Measurements from ENCODE around the gene EDDM13. TPM values are rescaled to one million over a fixed set of nuclear protein-coding genes. Genes with fewer than 3 reads are reported as not detected.

EDDM13 gene, protein sequence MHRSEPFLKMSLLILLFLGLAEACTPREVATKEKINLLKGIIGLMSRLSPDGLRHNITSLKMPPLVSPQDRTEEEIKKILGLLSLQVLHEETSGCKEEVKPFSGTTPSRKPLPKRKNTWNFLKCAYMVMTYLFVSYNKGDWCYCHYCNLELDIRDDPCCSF
- total RNA-seq (2022; extraction: Qiagen RNA extraction; ENCODE audit: low read depth): not detected in 5 replicates

DNA sequence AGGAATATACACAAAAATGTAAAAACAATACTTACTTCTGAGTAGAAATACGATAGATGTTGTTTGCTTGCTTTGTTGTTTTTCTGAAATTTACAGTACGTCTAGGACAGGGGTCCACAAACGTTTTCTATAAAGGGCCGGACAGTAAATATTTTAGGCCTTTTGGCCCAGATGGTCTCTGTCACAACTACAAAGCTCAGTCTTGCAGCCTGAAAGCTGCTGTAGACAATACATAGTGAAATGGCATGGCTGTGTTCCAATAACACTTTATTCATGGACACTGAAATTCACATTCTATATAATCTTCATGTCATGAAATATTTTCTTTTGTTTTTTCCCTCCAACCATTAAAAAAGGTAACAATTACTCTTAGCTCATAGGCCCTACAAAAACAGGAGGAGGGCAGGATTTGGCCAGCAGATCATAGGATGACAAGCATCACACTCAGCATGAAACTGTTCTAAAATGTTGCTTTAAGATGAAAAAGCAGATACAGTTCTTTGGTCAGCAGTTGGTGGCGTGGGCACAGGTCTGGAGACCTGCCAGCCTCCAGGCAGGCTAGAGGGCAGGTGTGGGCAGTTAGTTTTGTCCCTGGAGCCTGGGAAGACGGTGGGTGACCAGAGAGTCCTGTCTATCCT, at the start of gene EDDM13:
Gene EDDM13 (plus strand): TSS at position 588 of the 638 bp plus-strand sequence. CDS start 87 bp downstream, outside the sequence.

DNA sequence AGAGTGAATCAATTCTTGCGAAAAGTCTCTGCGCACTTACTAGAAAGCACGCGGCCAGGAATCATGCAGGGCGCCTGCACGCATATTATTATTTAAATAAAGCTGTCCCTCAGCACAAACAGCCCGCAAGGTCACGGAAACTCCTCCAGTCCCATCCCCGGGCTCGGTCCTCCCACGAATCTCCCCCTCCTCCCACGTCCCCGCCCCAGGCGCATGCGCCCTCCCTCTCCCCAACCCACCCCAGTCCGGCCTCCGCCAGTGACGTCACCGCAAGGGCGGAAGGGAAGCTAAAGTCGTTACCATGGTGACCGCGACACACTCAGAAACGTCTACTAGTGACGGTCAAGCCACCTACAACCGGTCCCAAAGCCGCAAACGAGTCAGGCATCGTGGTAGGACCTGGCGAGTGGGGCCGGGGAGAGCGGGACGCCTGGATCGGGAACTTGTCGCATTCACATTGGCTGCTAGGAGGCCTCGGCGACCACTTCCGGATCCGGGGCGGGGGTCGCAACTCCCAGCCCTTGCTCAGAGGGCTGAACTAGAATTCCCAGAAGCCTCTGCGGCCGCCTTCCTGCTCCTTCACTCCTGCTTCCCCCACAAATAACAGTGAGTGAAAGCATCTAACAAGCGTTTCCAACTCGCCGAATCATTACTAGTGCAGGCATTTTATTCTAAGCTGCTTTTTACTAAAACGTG, 42.0 kb downstream of the EDDM13 start, which contains the start of gene ZSCAN5A:
Gene ZSCAN5A (minus strand): TSS at position 459 of the 696 bp plus-strand sequence. CDS start 89,793 bp downstream, outside the sequence.

Other genes with a start within 250 kb of the EDDM13 start
- gene ZNF787, start 151.5 kb upstream of the EDDM13 start, total RNA-seq (2022; extraction: Qiagen RNA extraction; ENCODE audit: low read depth): 26.1 to 51.6 TPM (median 50.0 TPM) in 5 replicates
- 18.1 to 32.0 TPM (median 29.4 TPM) in 5 replicates for gene ZNF444, start 131.5 kb upstream of the EDDM13 start, total RNA-seq (2022; extraction: Qiagen RNA extraction; ENCODE audit: low read depth)
- not detected in 5 replicates for gene GALP, start 96.7 kb upstream of the EDDM13 start, total RNA-seq (2022; extraction: Qiagen RNA extraction; ENCODE audit: low read depth)
- gene ZSCAN5B, start 75.0 kb upstream of the EDDM13 start, total RNA-seq (2022; extraction: Qiagen RNA extraction; ENCODE audit: low read depth): 0.06 TPM in 1 of 5 replicates, not detected in the others
- not detected in 5 replicates for gene ZSCAN5C, start 70.5 kb upstream of the EDDM13 start, total RNA-seq (2022; extraction: Qiagen RNA extraction; ENCODE audit: low read depth)
- 5.7 to 9.2 TPM (median 8.8 TPM) in 5 replicates for gene ZSCAN5A, start 42.1 kb downstream of the EDDM13 start, total RNA-seq (2022; extraction: Qiagen RNA extraction; ENCODE audit: low read depth)
- 0.95 to 1.3 TPM (median 1.1 TPM) in 5 replicates for gene ZNF582, start 120.8 kb downstream of the EDDM13 start, total RNA-seq (2022; extraction: Qiagen RNA extraction; ENCODE audit: low read depth)
- 2.0 to 2.7 TPM (median 2.3 TPM) in 5 replicates for gene ZNF583, start 131.6 kb downstream of the EDDM13 start, total RNA-seq (2022; extraction: Qiagen RNA extraction; ENCODE audit: low read depth)
- gene ZNF667, start 204.6 kb downstream of the EDDM13 start, total RNA-seq (2022; extraction: Qiagen RNA extraction; ENCODE audit: low read depth): not detected in 5 replicates
- 0.02 to 0.28 TPM (median 0.07 TPM) in 3 of 5 replicates, not detected in the others for gene ZNF471, start 235.1 kb downstream of the EDDM13 start, total RNA-seq (2022; extraction: Qiagen RNA extraction; ENCODE audit: low read depth)